HG03064 (cell line): Measurements from ENCODE around the gene FOXD4L1.
"Not testable (repeated sequence)": the region's sequence is repeated elsewhere in the genome, so short reads cannot be mapped to it uniquely, and the experiment has no call there.

Source experiments
- ATAC-seq: cut with Tn5 transposase; IDR thresholded peaks from one replicate; pipeline ENCODE4 v1.9.1; 2021; ENCODE audit warnings: low read depth; ENCODE audit not compliant: unreplicated experiment

Gene FOXD4L1

GRCh38 chr2:113498365-113498764 lies at the start of gene FOXD4L1:
Gene FOXD4L1, plus strand, starts transcription at chr2:113498665. Its CDS starts 592 bp downstream, at chr2:113499257.
- not testable (repeated sequence) for ATAC-seq

DNA sequence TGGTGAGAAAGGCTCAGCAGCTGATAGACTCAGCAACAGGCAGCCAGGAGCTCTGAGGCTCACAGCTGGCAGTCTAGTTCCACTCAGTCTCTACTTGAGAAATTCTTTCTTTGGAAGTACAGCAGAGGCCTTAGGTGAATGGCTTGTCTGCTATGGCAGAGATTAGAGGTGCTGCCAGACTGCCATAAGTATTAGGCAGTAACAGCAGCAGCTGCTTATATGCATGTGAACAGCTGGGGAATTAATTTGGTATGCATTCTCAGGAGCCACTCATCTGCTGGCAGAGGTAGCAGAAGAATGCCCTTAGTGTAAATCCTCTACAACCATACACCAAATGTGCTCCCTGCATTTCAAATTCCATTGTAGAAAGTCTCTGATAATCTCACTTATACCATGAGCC lies 32.7 kb upstream of the FOXD4L1 start:
- not testable (repeated sequence) for ATAC-seq

GRCh38 chr2:113476688-113477368 lies 21.6 kb upstream of the FOXD4L1 start:
- not testable (repeated sequence) for ATAC-seq

GRCh38 chr2:113496527-113496926 lies 1.9 kb upstream of the FOXD4L1 start:
- not testable (repeated sequence) for ATAC-seq

- ATAC-seq: not testable (repeated sequence)
Measured at GRCh38 chr2:113499019-113499885, 787 bp downstream of the FOXD4L1 start.

DNA sequence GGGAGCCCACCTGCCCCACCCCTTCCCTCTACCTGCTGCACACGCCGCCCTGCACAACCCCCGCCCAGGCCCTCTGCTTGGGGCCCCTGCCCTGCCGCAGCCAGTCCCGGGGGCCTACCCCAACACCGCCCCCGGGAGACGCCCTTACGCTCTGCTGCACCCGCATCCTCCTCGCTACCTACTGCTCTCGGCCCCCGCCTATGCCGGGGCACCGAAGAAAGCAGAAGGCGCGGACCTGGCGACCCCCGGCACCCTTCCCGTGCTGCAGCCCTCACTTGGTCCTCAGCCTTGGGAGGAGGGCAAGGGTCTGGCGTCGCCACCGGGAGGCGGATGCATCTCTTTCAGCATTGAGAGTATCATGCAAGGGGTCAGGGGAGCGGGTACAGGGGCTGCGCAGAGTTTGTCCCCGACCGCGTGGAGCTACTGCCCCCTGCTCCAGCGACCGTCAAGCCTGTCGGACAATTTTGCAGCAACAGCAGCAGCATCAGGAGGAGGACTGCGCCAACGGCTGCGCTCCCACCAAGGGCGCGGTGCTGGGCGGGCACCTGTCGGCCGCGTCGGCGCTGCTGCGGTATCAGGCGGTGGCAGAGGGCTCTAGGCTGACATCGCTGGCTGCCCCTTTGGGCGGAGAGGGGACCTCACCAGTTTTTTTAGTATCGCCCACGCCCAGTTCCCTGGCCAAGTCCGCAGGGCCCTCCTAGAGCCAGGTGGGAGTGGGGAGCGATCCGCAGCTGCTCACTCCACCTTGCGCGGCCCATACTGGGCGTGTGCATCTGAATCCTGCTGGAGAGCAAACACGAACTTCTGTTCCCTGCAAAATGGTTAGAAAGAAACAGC lies 1.6 kb downstream of the FOXD4L1 start:
- ATAC-seq: not testable (repeated sequence)

- ATAC-seq: not testable (repeated sequence)
Measured at GRCh38 chr2:113500723-113501038, 2.2 kb downstream of the FOXD4L1 start.

DNA sequence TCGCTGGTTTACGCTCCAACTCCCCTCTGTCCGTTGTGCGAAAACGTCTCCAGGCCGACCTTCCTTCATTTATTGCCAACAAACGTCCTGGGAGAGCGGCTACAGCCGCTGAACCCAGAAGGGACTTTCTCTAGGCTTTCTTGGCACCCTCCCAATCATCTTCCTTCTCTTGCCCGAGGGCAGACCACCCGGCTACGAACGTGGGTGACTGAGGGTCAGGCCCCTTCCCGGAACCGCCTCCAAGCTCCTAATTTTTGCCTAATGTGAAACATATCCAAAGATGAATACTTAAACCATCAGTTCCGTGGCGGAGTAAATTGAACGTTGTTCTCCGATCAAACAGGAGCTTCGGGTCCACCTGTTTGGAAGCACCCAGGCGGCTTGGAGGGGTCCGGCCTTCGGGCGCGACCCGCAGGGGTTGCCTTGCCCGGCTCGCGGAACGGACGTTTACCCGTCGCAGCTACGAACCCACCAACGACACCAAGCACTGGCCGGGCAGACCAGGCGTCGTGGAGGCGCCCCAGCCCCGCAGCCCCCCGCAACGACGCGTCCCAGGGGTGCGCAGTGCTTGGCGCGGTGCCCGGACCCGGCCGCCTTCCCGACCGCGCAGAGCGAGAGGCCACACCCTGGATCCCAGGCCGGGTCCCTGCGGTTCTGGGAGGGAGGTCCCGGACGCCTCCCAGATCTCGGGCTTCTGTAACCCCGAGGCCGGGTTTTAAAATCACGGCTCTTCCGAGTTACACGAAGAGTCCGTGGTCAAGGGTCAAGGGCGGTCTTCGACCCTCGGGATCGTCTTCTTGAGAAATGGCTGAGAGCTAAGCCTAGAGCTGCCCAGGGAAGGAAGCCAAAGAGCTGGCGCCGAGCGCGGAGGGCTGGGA lies 4.0 kb downstream of the FOXD4L1 start:
- peak; percentile 26 for ATAC-seq

DNA sequence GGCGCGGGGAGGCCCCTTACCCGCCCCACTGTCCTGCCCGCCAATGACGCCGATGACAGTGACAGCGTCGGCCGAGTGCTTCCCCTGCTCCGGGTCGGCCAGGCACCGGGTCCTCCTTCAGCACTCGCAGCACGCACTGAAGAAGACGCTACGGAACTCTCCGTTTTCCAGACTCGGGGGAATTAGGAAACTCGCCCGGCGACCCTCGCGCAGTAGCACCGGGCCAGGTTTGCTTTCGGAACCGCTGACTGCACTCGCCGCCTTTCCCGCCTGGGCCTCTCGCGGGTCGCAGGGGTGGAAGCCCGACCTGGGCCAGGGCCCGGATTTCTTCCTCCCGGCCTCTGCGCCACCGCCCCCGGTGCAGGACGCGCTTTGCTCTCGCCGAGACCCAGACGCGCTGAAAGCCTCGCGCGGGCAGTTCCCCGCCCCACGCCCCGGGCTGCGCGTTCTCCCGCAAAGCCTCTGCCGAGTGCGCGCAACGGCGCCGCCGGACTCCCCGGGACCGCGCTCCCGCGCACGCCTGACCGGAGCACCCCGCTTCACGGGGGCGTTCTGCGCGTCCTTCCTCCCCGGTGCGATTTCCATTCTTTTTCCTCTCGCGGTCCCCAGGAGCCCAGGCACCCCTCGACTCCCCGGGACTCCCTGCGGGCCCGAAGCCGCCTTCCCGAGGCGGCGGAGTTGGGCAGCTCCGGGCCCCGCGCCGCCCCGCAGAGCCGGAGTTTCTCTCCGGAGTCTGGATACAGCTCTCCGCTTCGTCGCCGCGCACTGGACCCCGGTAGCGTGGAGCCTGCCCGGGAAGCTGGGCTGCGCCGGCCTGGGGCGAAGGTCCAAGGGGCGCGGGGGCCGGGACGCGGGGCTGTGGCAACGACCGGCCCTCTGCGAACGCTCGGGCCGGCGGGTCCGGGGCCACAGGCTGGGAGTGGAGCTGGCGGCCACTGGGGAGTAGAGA lies 4.9 kb downstream of the FOXD4L1 start:
- peak; percentile 64 for ATAC-seq

DNA sequence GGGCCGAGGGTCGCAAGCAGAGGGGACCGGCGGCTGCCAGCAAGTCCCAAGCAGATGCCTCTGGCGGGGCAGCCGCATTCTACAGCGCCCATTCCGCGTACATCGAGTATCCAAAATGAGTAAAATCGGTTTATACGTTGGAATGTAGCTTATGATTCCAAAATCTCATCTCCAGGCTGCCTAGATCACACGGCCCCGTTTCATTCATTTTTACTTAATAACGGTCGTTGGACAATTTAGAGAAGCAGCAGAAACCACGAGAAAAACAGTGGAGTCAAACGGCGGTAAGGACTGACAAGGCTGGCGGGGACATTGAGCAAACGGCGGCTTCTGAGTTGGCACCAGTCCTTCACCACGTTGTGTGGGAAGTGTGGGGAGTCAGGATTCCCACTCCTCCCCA lies 5.6 kb downstream of the FOXD4L1 start:
- ATAC-seq: not testable (repeated sequence)

DNA sequence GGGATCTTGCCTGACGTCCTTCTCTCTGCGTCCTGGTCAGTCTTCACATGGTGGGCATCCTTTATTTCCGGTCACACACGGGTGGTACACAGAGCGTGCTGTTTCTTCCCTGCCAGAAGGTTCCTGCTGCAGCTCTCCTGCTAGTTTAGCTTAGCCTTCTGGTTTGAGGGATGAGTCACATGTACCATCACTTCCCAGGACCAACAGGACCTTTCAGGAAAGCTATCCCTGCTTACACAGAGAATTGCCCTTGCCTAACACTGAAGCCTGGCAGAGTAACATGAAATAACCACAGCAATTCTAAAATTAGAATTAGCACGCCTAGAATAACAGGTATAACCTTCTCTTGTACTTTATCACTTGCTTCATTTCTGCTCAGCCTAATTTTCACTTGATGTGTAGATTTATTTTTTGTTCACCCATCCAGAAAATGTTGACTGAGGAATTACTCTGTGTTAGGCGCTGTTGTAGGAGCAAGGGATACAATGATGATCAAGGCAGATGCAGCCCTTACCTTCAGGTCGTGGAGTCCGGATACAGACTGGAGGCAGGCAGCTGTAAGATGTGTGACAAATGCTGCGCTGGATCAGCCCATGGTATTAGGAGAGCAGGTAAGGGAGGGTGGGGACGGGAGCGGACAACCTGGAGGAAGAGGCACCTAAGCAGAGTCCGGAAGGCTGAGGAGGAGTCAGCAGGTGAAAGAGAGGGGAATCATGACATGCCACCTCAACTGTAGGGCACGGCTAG lies 9.1 kb downstream of the FOXD4L1 start:
- not testable (repeated sequence) for ATAC-seq

- ATAC-seq: not testable (repeated sequence)
Measured at GRCh38 chr2:113508187-113508586, 9.7 kb downstream of the FOXD4L1 start.

DNA sequence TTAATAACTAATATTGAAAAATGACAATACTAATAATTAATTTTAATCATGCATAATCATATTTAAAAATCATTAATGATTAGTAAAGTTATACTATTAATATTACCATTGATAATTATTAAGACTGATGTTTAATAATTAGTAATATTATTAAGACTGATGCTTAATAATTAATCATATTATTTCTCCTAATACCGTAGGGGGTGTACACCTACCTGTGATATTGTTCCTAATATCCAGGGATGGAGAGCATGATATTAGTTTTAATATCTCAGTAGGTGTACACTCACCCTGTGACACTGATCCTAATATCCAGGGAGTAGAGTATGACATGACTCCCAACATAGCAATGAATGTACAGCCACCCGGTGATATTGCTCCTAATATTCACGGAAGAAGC lies 12.4 kb downstream of the FOXD4L1 start:
- not testable (repeated sequence) for ATAC-seq

DNA sequence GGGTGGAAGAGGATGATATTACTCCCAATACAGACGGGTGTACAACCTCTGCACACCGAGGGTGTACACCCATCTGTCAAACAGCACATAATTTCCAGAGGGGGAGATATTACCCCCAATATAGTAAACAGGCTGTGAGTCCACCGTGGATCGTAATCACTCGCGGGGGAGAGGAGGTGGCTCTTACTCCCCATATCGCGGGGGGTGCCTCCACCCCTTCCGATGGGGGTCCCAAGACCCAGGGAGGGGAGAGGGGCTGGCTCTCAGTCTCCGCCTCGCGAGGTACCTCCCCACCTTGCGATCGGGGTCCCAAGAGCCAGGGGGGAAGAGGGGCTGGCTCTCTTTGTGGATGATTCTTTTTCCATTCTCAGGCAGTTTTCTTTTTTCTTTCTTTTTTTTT lies 13.4 kb downstream of the FOXD4L1 start:
- ATAC-seq: not testable (repeated sequence)

GRCh38 chr2:113515457-113515856 lies 17.0 kb downstream of the FOXD4L1 start:
- not testable (repeated sequence) for ATAC-seq

DNA sequence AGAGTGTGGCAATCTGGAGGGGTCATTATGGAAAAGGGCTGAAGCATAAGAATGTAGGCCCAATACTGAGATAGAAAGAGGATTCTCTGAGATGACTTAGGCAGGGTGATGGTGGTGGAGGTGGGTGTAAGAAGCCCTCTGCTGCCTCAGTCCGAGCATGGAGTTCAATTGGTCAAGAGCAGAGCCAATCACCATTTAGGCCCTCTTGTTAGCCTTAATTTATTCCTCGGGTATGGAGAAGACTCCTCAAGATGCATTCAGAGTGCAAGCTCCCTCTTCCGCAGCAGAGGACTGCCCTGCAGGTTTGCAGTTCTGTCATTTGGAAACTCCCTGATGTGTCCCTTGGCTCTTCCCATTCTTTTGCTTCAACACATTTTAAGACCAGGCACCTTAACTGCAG lies 17.5 kb downstream of the FOXD4L1 start:
- ATAC-seq: not testable (repeated sequence)

DNA sequence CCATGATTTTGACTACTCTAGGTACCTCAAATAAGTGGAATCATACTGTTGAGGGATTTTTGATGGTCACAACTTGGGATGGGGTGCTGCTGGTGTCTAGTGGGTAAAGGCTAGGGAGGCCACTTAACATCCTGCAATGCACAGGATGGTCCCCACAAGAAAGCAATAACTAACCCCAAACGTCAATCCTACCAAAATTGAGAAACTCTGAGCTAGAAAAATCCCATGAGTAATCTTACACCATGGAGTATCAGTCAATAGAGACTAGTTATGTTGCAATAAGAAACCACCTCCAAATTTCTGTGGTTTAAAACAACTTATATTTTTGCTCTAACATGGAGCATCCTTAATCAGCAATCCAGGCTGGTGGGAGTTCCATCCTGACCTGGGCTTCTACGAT lies 18.6 kb downstream of the FOXD4L1 start:
- ATAC-seq: not testable (repeated sequence)

- not testable (repeated sequence) for ATAC-seq
Measured at GRCh38 chr2:113520837-113521236, 22.4 kb downstream of the FOXD4L1 start.
